Cardiac septum (tissue), 1 donor: ENCODE data around the gene COL4A5. TPM values are rescaled to one million over a fixed set of nuclear protein-coding genes. Genes with fewer than 3 reads are reported as not detected.
"Not testable (repeated sequence)": the region's sequence is repeated elsewhere in the genome, so short reads cannot be mapped to it uniquely, and the experiment has no call there.

ENCODE experiments used
- DNase-seq: peaks from one replicate; pipeline ENCODE4 v3.0.0-alpha.2; 2020; ENCODE audit warnings: low spot score
- intact Hi-C: fragments of 100-400 bp; cut with DNase I; formaldehyde crosslinking; loops from one replicate; pipeline ENCODE4 v1.14.0; 2022
- total RNA-seq: library from RNA; stranded (reverse); fragmentation: NEBNext Ultra II Directional; extraction: Animal tissue kit (Norgen Biotek cat#: 25700); gene quantifications from one replicate; pipeline ENCODE4 v1.2.1, GENCODE V29; 2021
- donor health status: DM: no; HTN: no; CAD: no.

The COL4A5 gene
- total RNA-seq, 1 donor from 2014 or later, result 14.0 TPM

- no peak for DNase-seq
- intact Hi-C loops, result no loop called here
Observed at GRCh38 chrX:108442901-108443464, 3.3 kb downstream of the COL4A5 start.

- DNase-seq, result no peak
- intact Hi-C loops, result no loop called here
Observed at GRCh38 chrX:108447303-108447702, 7.7 kb downstream of the COL4A5 start.

GRCh38 chrX:108453841-108454240, 14.2 kb downstream of the COL4A5 start:
- no peak for DNase-seq
- intact Hi-C loops, result no loop called here

GRCh38 chrX:108456971-108457477, 17.4 kb downstream of the COL4A5 start:
- no peak for DNase-seq

GRCh38 chrX:108464604-108465003, 25.0 kb downstream of the COL4A5 start:
- no peak for DNase-seq
- intact Hi-C loops, result no loop called here

More at GRCh38 chrX:108456971-108457477, 17.4 kb downstream of the COL4A5 start:
- intact Hi-C loops, result no loop called here

- intact Hi-C loops, result no loop called here
- no peak for DNase-seq
Observed at GRCh38 chrX:108468486-108468885, 28.8 kb downstream of the COL4A5 start.

GRCh38 chrX:108473979-108474378, 34.3 kb downstream of the COL4A5 start:
- no peak for DNase-seq
- intact Hi-C loops, result no loop called here

- intact Hi-C loops, DNase-seq: not testable (repeated sequence)
Observed at GRCh38 chrX:108481528-108481927, 41.9 kb downstream of the COL4A5 start.

- intact Hi-C loops, result no loop called here
- DNase-seq, result no peak
Observed at GRCh38 chrX:108484251-108484650, 44.6 kb downstream of the COL4A5 start.

GRCh38 chrX:108485960-108486359, 46.3 kb downstream of the COL4A5 start:
- intact Hi-C loops, result no loop called here
- no peak for DNase-seq

GRCh38 chrX:108494406-108495090, 54.9 kb downstream of the COL4A5 start:
- intact Hi-C loops, result no loop called here
- DNase-seq, result no peak

GRCh38 chrX:108511721-108512120, 72.1 kb downstream of the COL4A5 start:
- intact Hi-C loops, result no loop called here
- DNase-seq, result no peak

GRCh38 chrX:108516184-108516583, 76.5 kb downstream of the COL4A5 start:
- intact Hi-C loops, result no loop called here
- no peak for DNase-seq

GRCh38 chrX:108527724-108528123, 88.1 kb downstream of the COL4A5 start:
- DNase-seq, result peak; percentile 63
- intact Hi-C loops, result no loop called here

GRCh38 chrX:108537005-108537404, 97.4 kb downstream of the COL4A5 start:
- no peak for DNase-seq
- intact Hi-C loops, result loop anchor here (5.0 kb wide), 1 partner anchor 315 kb away; no protein-coding TSS in a partner anchor

GRCh38 chrX:108541286-108541685, 101.6 kb downstream of the COL4A5 start:
- DNase-seq, result no peak
- intact Hi-C loops, result no loop called here

GRCh38 chrX:108557580-108557979, 117.9 kb downstream of the COL4A5 start:
- intact Hi-C loops, result no loop called here
- DNase-seq, result no peak

- intact Hi-C loops, result no loop called here
- no peak for DNase-seq
Observed at GRCh38 chrX:108558217-108558616, 118.6 kb downstream of the COL4A5 start.

- intact Hi-C loops, result no loop called here
- no peak for DNase-seq
Observed at GRCh38 chrX:108573136-108573535, 133.5 kb downstream of the COL4A5 start.

GRCh38 chrX:108582151-108582550, 142.5 kb downstream of the COL4A5 start:
- intact Hi-C loops, result no loop called here
- no peak for DNase-seq

- no peak for DNase-seq
Observed at GRCh38 chrX:108584617-108585211, 145.1 kb downstream of the COL4A5 start.

More at GRCh38 chrX:108584617-108585211, 145.1 kb downstream of the COL4A5 start:
- intact Hi-C loops, result no loop called here
